ENCODE data around the gene AMOTL1.

DNA sequence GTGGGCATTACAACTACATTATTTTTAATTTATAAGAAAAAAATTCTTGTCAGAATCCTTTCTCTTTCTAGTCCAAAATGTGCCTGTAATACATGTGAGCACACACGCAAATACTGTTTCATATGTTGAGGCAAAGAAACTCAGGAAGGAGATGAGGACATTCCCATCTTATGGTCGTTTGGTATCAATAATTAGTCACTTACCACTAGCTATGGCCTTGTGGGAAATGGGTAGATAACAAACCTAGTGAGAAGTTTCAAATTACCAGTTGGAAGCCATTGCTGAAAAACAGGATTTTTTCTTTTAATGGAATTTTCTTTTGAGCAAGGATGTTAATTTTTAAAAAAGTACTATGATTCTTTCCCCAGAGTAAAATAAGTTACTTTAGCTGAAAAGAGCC is 25.7 kb downstream of the AMOTL1 start:
- TF ChIP-seq SUZ12 (IDR thresholded peaks at IDR 0.05; ENCODE audit: extremely low read depth, insufficient read depth, insufficient read length) (no peak), ZNF274 (IDR thresholded peaks at IDR 0.05; ENCODE audit: low read depth, low read length) (no peak)
